ENCODE results near the gene MAZ. TPM values are rescaled to one million over a fixed set of nuclear protein-coding genes. Genes with fewer than 3 reads are reported as not detected.

The MAZ gene
- total and polyA plus RNA-seq, 4 donors: 16.0 to 272 (median 45.1) TPM

DNA sequence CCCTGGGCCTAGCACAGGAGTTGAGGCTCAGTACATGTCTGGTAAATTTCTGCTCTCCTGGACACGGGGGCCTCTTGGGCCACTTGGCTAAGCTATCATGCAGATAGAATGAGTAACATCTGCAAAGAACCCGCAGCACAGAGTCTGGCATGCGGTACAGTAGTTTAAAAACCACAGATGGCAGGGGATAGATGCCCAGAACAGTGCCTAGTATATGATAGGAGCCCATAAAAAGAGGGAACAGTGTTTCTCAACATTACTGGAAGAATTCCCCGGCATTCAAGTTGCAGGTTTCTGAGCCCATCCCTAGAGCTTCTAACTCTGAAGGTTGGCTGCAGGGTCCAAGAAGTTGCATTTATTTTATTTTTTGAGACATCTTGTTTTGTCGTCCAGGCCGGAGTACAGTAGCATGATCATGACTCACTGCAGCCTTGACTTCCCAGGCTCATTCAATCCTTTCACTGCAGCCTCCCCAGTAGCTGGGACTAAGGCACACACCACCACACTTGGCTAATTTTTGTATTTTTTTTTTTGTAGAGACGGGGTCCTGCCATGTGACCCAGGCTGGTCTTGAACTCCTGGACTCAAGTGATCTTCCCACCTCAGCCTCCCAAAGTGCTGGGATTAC is 50.9 kb downstream of the MAZ start:
- Histone ChIP-seq H3K27me3 (ENCODE audit: control insufficient read depth in 4 of 4, insufficient read depth in 4 of 4, low read length in 3 of 4) (no peaks in the 10 kb centered on the region), H3K9me3 (ENCODE audit: control insufficient read depth in 4 of 4, low read length in 3 of 4) (no peaks in the 10 kb centered on the region), H3K27ac (ENCODE audit: low read depth in 1 of 2, low read length in 2 of 2) (no peak overlapping the region), H3K4me1 (ENCODE audit: control insufficient read depth in 4 of 4, insufficient read depth in 4 of 4, low read length in 3 of 4) (peaks cover 7 to 32% (median 20%) of the 10 kb centered on the region in 4 donors), H3K36me3 (ENCODE audit: control insufficient read depth in 4 of 4, insufficient read depth in 3 of 4, low read depth in 1 of 4, low read length in 3 of 4) (peaks cover 0 to 19% (median 8%) of the 10 kb centered on the region in 4 donors), H3K4me3 (ENCODE audit: low read depth in 1 of 3, low read length in 3 of 3) (no peak overlapping the region), H3K9ac (ENCODE audit: low read depth in 1 of 2, low read length in 2 of 2) (no peak overlapping the region)
- TF ChIP-seq JUND (IDR thresholded peaks at IDR 0.05) (no peak), FOXA1 (IDR thresholded peaks at IDR 0.05) (no peak), RAD21 (IDR thresholded peaks at IDR 0.05) (no peak), YY1 (IDR thresholded peaks at IDR 0.05) (no peak), EGR1 (IDR thresholded peaks at IDR 0.05; ENCODE audit: low read depth in 2 of 2) (no peak), HNF4A (conservative IDR thresholded peaks at IDR 0.05) (no peak), SP1 (IDR thresholded peaks at IDR 0.05) (no peak), GABPA (IDR thresholded peaks at IDR 0.05 in 1 of 2, conservative IDR thresholded peaks at IDR 0.05 in 1 of 2) (no peak), NR2F2 (IDR thresholded peaks at IDR 0.05) (no peak)
- TF ChIP-seq, protein P1, sequence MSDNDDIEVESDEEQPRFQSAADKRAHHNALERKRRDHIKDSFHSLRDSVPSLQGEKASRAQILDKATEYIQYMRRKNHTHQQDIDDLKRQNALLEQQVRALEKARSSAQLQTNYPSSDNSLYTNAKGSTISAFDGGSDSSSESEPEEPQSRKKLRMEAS (IDR thresholded peaks at IDR 0.05): no peak
- TF ChIP-seq, protein P2, sequence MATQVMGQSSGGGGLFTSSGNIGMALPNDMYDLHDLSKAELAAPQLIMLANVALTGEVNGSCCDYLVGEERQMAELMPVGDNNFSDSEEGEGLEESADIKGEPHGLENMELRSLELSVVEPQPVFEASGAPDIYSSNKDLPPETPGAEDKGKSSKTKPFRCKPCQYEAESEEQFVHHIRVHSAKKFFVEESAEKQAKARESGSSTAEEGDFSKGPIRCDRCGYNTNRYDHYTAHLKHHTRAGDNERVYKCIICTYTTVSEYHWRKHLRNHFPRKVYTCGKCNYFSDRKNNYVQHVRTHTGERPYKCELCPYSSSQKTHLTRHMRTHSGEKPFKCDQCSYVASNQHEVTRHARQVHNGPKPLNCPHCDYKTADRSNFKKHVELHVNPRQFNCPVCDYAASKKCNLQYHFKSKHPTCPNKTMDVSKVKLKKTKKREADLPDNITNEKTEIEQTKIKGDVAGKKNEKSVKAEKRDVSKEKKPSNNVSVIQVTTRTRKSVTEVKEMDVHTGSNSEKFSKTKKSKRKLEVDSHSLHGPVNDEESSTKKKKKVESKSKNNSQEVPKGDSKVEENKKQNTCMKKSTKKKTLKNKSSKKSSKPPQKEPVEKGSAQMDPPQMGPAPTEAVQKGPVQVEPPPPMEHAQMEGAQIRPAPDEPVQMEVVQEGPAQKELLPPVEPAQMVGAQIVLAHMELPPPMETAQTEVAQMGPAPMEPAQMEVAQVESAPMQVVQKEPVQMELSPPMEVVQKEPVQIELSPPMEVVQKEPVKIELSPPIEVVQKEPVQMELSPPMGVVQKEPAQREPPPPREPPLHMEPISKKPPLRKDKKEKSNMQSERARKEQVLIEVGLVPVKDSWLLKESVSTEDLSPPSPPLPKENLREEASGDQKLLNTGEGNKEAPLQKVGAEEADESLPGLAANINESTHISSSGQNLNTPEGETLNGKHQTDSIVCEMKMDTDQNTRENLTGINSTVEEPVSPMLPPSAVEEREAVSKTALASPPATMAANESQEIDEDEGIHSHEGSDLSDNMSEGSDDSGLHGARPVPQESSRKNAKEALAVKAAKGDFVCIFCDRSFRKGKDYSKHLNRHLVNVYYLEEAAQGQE (IDR thresholded peaks at IDR 0.05): no peak
- TF ChIP-seq, protein P3, sequence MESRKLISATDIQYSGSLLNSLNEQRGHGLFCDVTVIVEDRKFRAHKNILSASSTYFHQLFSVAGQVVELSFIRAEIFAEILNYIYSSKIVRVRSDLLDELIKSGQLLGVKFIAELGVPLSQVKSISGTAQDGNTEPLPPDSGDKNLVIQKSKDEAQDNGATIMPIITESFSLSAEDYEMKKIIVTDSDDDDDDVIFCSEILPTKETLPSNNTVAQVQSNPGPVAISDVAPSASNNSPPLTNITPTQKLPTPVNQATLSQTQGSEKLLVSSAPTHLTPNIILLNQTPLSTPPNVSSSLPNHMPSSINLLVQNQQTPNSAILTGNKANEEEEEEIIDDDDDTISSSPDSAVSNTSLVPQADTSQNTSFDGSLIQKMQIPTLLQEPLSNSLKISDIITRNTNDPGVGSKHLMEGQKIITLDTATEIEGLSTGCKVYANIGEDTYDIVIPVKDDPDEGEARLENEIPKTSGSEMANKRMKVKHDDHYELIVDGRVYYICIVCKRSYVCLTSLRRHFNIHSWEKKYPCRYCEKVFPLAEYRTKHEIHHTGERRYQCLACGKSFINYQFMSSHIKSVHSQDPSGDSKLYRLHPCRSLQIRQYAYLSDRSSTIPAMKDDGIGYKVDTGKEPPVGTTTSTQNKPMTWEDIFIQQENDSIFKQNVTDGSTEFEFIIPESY (IDR thresholded peaks at IDR 0.05): no peak
- TF ChIP-seq, protein P4, sequence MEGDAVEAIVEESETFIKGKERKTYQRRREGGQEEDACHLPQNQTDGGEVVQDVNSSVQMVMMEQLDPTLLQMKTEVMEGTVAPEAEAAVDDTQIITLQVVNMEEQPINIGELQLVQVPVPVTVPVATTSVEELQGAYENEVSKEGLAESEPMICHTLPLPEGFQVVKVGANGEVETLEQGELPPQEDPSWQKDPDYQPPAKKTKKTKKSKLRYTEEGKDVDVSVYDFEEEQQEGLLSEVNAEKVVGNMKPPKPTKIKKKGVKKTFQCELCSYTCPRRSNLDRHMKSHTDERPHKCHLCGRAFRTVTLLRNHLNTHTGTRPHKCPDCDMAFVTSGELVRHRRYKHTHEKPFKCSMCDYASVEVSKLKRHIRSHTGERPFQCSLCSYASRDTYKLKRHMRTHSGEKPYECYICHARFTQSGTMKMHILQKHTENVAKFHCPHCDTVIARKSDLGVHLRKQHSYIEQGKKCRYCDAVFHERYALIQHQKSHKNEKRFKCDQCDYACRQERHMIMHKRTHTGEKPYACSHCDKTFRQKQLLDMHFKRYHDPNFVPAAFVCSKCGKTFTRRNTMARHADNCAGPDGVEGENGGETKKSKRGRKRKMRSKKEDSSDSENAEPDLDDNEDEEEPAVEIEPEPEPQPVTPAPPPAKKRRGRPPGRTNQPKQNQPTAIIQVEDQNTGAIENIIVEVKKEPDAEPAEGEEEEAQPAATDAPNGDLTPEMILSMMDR (IDR thresholded peaks at IDR 0.05; ENCODE audit: low read depth, low read length, missing input control): no peak
- WGBS: 92% methylated on average over 7 of the region's 7 CpGs
- DNase-seq (ENCODE audit: low spot score): no peak

DNA sequence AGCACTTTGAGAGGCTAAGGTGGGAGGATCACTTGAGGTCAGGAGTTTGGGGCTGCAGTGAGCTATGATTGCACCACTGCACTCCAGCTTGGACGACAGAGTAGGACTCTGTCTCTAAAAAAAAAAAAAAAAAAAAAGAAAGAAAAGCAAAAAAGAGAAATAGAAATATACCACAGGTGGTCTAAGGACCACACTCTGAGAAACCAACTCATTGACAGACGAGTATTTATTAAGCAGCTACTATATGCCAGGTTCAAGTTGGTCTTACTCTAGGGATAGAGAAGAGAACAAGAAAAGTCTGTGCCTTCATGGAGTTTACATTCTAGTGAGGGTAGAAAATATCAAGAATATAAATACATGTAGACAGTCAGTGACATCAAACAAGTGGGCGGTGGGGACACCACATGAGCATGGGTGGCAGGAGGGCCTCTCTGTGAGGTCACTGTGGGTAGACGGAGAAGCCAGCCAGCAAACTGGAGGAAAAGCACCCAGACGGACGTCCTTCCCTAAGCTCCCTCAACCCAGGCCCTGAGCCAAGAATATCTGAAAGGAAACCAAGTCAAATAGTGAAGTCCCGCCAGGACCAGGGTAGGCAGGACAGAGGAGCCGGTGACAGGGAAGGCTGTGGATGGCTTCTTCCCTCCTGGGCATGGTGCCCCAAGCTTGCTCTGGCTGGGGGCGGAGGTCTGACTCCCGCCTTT is 52.0 kb downstream of the MAZ start:
- peaks cover 7 to 36% (median 22%) of the 10 kb centered on the region in 4 donors for H3K4me1 ChIP-seq (ENCODE audit: control insufficient read depth in 4 of 4, insufficient read depth in 4 of 4, low read length in 3 of 4)
- no peaks in the 10 kb centered on the region for H3K9me3 ChIP-seq (ENCODE audit: control insufficient read depth in 4 of 4, low read length in 3 of 4)
- H3K27ac ChIP-seq (ENCODE audit: low read depth in 1 of 2, low read length in 2 of 2): no peak overlapping the region
- no peaks in the 10 kb centered on the region for H3K27me3 ChIP-seq (ENCODE audit: control insufficient read depth in 4 of 4, insufficient read depth in 4 of 4, low read length in 3 of 4)
- no peak overlapping the region for H3K9ac ChIP-seq (ENCODE audit: low read depth in 1 of 2, low read length in 2 of 2)
- H3K4me3 ChIP-seq (ENCODE audit: low read depth in 1 of 3, low read length in 3 of 3): no peak overlapping the region
- peaks cover 0 to 19% (median 8%) of the 10 kb centered on the region in 4 donors for H3K36me3 ChIP-seq (ENCODE audit: control insufficient read depth in 4 of 4, insufficient read depth in 3 of 4, low read depth in 1 of 4, low read length in 3 of 4)
- no peak for DNase-seq (ENCODE audit: low spot score)
- WGBS: 40% methylated on average over 10 of the region's 10 CpGs
- TF ChIP-seq, protein P4 (IDR thresholded peaks at IDR 0.05; ENCODE audit: low read depth, low read length, missing input control): no peak
- TF ChIP-seq GABPA (IDR thresholded peaks at IDR 0.05 in 1 of 2, conservative IDR thresholded peaks at IDR 0.05 in 1 of 2) (no peak), NR2F2 (IDR thresholded peaks at IDR 0.05) (no peak), YY1 (IDR thresholded peaks at IDR 0.05) (no peak), JUND (IDR thresholded peaks at IDR 0.05) (no peak), FOXA2 (IDR thresholded peaks at IDR 0.05) (no peak), SP1 (IDR thresholded peaks at IDR 0.05) (no peak), HNF4G (IDR thresholded peaks at IDR 0.05) (no peak)
- TF ChIP-seq, protein P2 (IDR thresholded peaks at IDR 0.05): no peak
